HEK293 (cell line): Measurements from ENCODE around the gene PRKCZ.

Experiments used
- GLI4 ChIP-seq: fragments of 450-650 bp; formaldehyde crosslinking; IDR thresholded peaks from 2 replicates; pipeline ENCODE4 v1.5.1; 2016; ENCODE audit warnings: missing biosample characterization, missing genetic modification characterization
- TF ChIP-seq, protein P1 (sequence below): fragments of 450-650 bp; formaldehyde crosslinking; IDR thresholded peaks from 2 replicates; pipeline ENCODE4 v1.5.1; 2016; ENCODE audit warnings: missing biosample characterization, missing genetic modification characterization

DNA sequence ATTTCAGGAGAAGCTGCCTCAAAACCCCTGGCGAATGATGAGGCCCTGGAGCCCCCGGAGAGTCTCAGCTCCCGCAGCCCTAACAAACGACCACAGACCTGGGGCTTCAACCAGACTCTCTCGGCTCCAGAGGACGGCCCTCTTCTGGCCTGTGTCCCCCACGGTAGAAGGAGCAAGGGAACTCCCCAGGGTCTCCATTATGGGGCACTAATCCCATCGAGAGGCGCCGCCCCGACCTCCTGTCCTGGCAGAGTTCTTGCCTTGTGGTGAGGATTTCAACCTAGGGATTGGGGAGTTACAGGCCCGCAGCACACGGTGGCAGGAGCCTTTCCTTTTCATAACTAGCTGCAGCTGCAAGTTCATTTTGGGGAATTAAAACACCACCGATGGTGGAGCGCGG is 138.1 kb downstream of the PRKCZ start:
- no peak for TF ChIP-seq GLI4
- TF ChIP-seq, protein P1, sequence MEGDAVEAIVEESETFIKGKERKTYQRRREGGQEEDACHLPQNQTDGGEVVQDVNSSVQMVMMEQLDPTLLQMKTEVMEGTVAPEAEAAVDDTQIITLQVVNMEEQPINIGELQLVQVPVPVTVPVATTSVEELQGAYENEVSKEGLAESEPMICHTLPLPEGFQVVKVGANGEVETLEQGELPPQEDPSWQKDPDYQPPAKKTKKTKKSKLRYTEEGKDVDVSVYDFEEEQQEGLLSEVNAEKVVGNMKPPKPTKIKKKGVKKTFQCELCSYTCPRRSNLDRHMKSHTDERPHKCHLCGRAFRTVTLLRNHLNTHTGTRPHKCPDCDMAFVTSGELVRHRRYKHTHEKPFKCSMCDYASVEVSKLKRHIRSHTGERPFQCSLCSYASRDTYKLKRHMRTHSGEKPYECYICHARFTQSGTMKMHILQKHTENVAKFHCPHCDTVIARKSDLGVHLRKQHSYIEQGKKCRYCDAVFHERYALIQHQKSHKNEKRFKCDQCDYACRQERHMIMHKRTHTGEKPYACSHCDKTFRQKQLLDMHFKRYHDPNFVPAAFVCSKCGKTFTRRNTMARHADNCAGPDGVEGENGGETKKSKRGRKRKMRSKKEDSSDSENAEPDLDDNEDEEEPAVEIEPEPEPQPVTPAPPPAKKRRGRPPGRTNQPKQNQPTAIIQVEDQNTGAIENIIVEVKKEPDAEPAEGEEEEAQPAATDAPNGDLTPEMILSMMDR (tag by site-specific recombination), result no peak
